HepG2 (cell line): ENCODE measurements around the gene SLC35E4. TPM values are rescaled to one million over a fixed set of nuclear protein-coding genes. Genes with fewer than 3 reads are reported as not detected.

Experiments used
- BORCS8-MEF2B ChIP-seq: sonication (generic); formaldehyde crosslinking; IDR thresholded peaks from 2 replicates; pipeline ENCODE4 v1.8.0; 2022; ENCODE audit warnings: mild to moderate bottlenecking, missing genetic modification reagents
- EEA1 ChIP-seq: sonication (generic); formaldehyde crosslinking; IDR thresholded peaks from 2 replicates; pipeline ENCODE4 v1.5.1; 2020; ENCODE audit warnings: mild to moderate bottlenecking, missing genetic modification reagents, borderline replicate concordance
- KAT8 ChIP-seq: IDR thresholded peaks from 2 replicates; pipeline ENCODE4 v1.6.1; 2016; ENCODE audit warnings: missing genetic modification reagents, missing compliant biosample characterization
- MAFF ChIP-seq: IDR thresholded peaks from 2 replicates; pipeline ENCODE4 v1.6.1; 2011; ENCODE audit warnings: low read depth, low read length, improper control_type of control experiment
- MAFK ChIP-seq, 2 experiments: IDR thresholded peaks in 1 of 2; conservative IDR thresholded peaks in 1 of 2; 2 replicates each; pipeline ENCODE4 v1.6.1; 2011; ENCODE audit warnings: improper control_type of control experiment in 2 of 2, low read length in 2 of 2
- MEIS2 ChIP-seq: sonication (generic); formaldehyde crosslinking; IDR thresholded peaks from 2 replicates; pipeline ENCODE4 v1.9.0; 2021; ENCODE audit warnings: mild to moderate bottlenecking, missing genetic modification reagents
- NCOA5 ChIP-seq: sonication (generic); formaldehyde crosslinking; IDR thresholded peaks from 2 replicates; pipeline ENCODE4 v1.4.0; 2020; ENCODE audit warnings: missing genetic modification reagents
- RAD51 ChIP-seq: fragments of 450-650 bp; IDR thresholded peaks from 2 replicates; pipeline ENCODE4 v1.6.1; 2016; ENCODE audit warnings: borderline replicate concordance
- SPEN ChIP-seq: sonication (generic); formaldehyde crosslinking; IDR thresholded peaks from 2 replicates; pipeline ENCODE4 v1.5.1; 2020; ENCODE audit warnings: low read depth, mild to moderate bottlenecking, missing genetic modification reagents
- ZNF253 ChIP-seq: sonication (generic); formaldehyde crosslinking; IDR thresholded peaks from 2 replicates; pipeline ENCODE4 v1.8.0; 2022; ENCODE audit warnings: mild to moderate bottlenecking, missing genetic modification reagents, borderline replicate concordance
- ZNF350 ChIP-seq: sonication (generic); formaldehyde crosslinking; IDR thresholded peaks from 2 replicates; pipeline ENCODE4 v1.4.0; 2020; ENCODE audit warnings: mild to moderate bottlenecking, low read depth, missing genetic modification reagents, borderline replicate concordance
- ZNF431 ChIP-seq: sonication (generic); formaldehyde crosslinking; IDR thresholded peaks from 2 replicates; pipeline ENCODE4 v1.9.0; 2022; ENCODE audit warnings: missing genetic modification reagents, low read depth, mild to moderate bottlenecking, borderline replicate concordance
- polyA plus RNA-seq, 8 experiments: library from polyadenylated mRNA; depleted of rRNA in 3 of 8; stranded (reverse) in 7 of 8; unstranded in 1 of 8; fragments of >200 nt; fragmentation: Illumina TruSeq in 4 of 8; extraction: Trizol in 4 of 8; gene quantifications; 2 replicates each; pipeline versions ENCODE4 v1.2.1 to v1.2.3, GENCODE V29; 2011 to 2016; ENCODE audit warnings: low read depth in 4 of 8, missing spikeins in 1 of 8, mixed read lengths in 1 of 8; ENCODE audit not compliant: insufficient read depth in 1 of 8
- total RNA-seq, 5 experiments: library from RNA; depleted of rRNA; stranded (reverse); fragments of >200 nt; fragmentation: Illumina TruSeq; extraction: Trizol; gene quantifications; 2 replicates each; pipeline ENCODE4 v1.2.3, GENCODE V29; 2016; ENCODE audit warnings: low read depth in 1 of 5
- TF ChIP-seq, protein P1 (sequence below): sonication (generic); formaldehyde crosslinking; IDR thresholded peaks from 2 replicates; pipeline ENCODE4 v1.5.1; 2020; ENCODE audit warnings: mild to moderate bottlenecking, missing genetic modification reagents, borderline replicate concordance
- TF ChIP-seq, protein P2 (sequence below): sonication (generic); formaldehyde crosslinking; IDR thresholded peaks from 2 replicates; pipeline ENCODE4 v1.5.1; 2020; ENCODE audit warnings: missing genetic modification reagents, mild to moderate bottlenecking, borderline replicate concordance
- TF ChIP-seq, protein P3 (sequence below): sonication (generic); formaldehyde crosslinking; IDR thresholded peaks from 2 replicates; pipeline ENCODE4 v1.8.0; 2022; ENCODE audit warnings: missing genetic modification reagents, mild to moderate bottlenecking, moderate library complexity, borderline replicate concordance
- TF ChIP-seq, protein P4 (sequence below): sonication (generic); formaldehyde crosslinking; IDR thresholded peaks from 2 replicates; pipeline ENCODE4 v1.5.1; 2020; ENCODE audit warnings: mild to moderate bottlenecking, missing genetic modification reagents, moderate library complexity
- TF ChIP-seq, protein P5 (sequence below): sonication (generic); formaldehyde crosslinking; IDR thresholded peaks from 2 replicates; pipeline ENCODE4 v1.5.1; 2020; ENCODE audit warnings: missing genetic modification reagents, mild to moderate bottlenecking, borderline replicate concordance

SLC35E4 gene
- total and polyA plus RNA-seq, 2 of the 13 experiments (the other 11 are each of a cell fraction or from before 2014, with no cell fraction given) = 0.07 to 0.15 TPM

DNA sequence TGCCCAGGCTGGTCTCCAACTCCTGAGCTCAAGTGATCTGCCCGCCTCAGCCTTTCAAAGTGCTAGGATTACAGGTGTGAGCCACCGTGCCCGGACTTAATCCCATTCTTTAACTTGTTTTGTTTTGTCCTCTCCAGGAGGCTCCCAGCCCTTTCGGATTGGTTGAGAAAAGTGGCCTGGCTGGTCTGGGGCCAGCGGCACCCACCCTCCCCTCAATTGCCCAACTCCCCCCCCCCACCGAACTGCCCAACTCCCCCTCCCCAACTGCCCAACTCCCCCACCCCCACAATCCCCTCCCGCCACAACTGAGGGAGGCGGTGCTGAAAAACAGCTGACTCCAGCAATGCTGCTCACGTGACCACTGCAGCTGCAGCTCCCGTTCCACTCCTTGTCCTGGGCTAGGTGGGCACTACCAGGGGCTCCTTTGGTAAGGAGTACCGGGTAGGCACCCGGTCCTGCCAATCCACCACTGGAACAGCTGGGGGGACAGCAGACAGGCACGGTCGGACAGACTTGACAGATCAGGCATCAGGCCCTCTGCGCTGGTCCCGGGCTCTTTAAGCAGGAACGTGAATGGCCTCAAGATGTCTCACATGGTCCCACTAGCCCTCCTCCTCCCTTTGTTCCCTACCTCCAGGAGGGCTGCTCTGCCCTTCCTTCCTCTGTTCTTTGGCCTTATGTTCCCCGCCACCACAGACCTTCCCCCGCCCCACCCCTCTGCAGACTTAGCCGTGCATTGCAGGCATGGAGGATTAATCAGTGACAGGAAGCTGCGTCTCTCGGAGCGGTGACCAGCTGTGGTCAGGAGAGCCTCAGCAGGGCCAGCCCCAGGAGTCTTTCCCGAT, 28.9 kb upstream of the SLC35E4 start, which contains the start of gene TCN2 (continued):
- TF ChIP-seq MEIS2 (CRISPR knock-in tag) (0 out of 2 replicates have a peak, but pooled peaks have one; percentile 24), ZNF253 (no peak), MAFK (conservative IDR thresholded peaks at IDR 0.05 in 1 of 2, IDR thresholded peaks at IDR 0.05 in 1 of 2; ENCODE audit: low read length in 2 of 2) (peak; percentile 32 to 47; a peak in 2 of 4 replicates), SPEN (CRISPR knock-in tag) (peak; percentile 5; the same call in 1 of the 2 replicates), RAD51 (peak; percentile 51; the same call in 1 of the 2 replicates), ZNF431 (CRISPR knock-in tag) (no peak), EEA1 (CRISPR knock-in tag) (no peak), MAFF (peak; percentile 42; the same call in 1 of the 2 replicates), ZNF350 (CRISPR knock-in tag) (0 out of 2 replicates have a peak, but pooled peaks have one; percentile 2), KAT8 (no peak), NCOA5 (CRISPR knock-in tag) (no peak), BORCS8-MEF2B (CRISPR knock-in tag) (0 out of 2 replicates have a peak, but pooled peaks have one; percentile 20)
- TF ChIP-seq, protein P1, sequence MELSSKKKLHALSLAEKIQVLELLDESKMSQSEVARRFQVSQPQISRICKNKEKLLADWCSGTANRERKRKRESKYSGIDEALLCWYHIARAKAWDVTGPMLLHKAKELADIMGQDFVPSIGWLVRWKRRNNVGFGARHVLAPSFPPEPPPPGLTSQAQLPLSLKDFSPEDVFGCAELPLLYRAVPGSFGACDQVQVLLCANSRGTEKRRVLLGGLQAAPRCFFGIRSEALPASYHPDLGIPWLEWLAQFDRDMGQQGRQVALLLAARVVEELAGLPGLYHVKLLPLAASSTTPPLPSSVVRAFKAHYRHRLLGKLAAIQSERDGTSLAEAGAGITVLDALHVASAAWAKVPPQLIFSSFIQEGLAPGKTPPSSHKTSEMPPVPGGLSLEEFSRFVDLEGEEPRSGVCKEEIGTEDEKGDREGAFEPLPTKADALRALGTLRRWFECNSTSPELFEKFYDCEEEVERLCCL (CRISPR knock-in tag) = no peak
- TF ChIP-seq, protein P2, sequence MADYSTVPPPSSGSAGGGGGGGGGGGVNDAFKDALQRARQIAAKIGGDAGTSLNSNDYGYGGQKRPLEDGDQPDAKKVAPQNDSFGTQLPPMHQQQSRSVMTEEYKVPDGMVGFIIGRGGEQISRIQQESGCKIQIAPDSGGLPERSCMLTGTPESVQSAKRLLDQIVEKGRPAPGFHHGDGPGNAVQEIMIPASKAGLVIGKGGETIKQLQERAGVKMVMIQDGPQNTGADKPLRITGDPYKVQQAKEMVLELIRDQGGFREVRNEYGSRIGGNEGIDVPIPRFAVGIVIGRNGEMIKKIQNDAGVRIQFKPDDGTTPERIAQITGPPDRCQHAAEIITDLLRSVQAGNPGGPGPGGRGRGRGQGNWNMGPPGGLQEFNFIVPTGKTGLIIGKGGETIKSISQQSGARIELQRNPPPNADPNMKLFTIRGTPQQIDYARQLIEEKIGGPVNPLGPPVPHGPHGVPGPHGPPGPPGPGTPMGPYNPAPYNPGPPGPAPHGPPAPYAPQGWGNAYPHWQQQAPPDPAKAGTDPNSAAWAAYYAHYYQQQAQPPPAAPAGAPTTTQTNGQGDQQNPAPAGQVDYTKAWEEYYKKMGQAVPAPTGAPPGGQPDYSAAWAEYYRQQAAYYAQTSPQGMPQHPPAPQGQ (CRISPR knock-in tag) = no peak
- TF ChIP-seq, protein P3, sequence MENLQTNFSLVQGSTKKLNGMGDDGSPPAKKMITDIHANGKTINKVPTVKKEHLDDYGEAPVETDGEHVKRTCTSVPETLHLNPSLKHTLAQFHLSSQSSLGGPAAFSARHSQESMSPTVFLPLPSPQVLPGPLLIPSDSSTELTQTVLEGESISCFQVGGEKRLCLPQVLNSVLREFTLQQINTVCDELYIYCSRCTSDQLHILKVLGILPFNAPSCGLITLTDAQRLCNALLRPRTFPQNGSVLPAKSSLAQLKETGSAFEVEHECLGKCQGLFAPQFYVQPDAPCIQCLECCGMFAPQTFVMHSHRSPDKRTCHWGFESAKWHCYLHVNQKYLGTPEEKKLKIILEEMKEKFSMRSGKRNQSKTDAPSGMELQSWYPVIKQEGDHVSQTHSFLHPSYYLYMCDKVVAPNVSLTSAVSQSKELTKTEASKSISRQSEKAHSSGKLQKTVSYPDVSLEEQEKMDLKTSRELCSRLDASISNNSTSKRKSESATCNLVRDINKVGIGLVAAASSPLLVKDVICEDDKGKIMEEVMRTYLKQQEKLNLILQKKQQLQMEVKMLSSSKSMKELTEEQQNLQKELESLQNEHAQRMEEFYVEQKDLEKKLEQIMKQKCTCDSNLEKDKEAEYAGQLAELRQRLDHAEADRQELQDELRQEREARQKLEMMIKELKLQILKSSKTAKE (CRISPR knock-in tag) = no peak
- TF ChIP-seq, protein P4, sequence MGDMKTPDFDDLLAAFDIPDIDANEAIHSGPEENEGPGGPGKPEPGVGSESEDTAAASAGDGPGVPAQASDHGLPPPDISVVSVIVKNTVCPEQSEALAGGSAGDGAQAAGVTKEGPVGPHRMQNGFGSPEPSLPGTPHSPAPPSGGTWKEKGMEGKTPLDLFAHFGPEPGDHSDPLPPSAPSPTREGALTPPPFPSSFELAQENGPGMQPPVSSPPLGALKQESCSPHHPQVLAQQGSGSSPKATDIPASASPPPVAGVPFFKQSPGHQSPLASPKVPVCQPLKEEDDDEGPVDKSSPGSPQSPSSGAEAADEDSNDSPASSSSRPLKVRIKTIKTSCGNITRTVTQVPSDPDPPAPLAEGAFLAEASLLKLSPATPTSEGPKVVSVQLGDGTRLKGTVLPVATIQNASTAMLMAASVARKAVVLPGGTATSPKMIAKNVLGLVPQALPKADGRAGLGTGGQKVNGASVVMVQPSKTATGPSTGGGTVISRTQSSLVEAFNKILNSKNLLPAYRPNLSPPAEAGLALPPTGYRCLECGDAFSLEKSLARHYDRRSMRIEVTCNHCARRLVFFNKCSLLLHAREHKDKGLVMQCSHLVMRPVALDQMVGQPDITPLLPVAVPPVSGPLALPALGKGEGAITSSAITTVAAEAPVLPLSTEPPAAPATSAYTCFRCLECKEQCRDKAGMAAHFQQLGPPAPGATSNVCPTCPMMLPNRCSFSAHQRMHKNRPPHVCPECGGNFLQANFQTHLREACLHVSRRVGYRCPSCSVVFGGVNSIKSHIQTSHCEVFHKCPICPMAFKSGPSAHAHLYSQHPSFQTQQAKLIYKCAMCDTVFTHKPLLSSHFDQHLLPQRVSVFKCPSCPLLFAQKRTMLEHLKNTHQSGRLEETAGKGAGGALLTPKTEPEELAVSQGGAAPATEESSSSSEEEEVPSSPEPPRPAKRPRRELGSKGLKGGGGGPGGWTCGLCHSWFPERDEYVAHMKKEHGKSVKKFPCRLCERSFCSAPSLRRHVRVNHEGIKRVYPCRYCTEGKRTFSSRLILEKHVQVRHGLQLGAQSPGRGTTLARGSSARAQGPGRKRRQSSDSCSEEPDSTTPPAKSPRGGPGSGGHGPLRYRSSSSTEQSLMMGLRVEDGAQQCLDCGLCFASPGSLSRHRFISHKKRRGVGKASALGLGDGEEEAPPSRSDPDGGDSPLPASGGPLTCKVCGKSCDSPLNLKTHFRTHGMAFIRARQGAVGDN = peak; percentile 59
- TF ChIP-seq, protein P5, sequence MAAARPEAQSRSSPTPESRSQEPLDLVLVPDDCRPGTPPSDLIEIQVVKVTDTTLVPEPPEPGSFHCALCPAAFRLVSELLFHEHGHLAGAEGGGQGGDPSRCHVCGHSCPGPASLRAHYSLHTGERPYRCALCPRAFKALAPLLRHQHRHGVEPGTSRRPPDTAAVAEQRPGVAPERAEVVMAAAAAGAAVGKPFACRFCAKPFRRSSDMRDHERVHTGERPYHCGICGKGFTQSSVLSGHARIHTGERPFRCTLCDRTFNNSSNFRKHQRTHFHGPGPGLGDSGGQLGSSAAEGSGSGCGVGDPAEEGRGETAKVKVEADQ = no peak
